GM12875 (cell line): ENCODE results near the gene SLIT3.

Experiments
- H3K4me3 ChIP-seq: one replicate; pipeline ENCODE4 v1.5.1; 2011; ENCODE audit warnings: low read depth, low read length, control low read depth
- CTCF ChIP-seq: IDR thresholded peaks from 2 replicates; pipeline ENCODE4 v1.5.1; 2011; ENCODE audit warnings: low read depth, mild to moderate bottlenecking, control low read depth, inconsistent platforms, low read length, moderate library complexity, borderline replicate concordance; ENCODE audit not compliant: insufficient read depth

SLIT3 gene

GRCh38 chr5:169024421-169024820, 276.5 kb downstream of the SLIT3 start:
- no peak for TF ChIP-seq CTCF

GRCh38 chr5:169022718-169023117, 278.2 kb downstream of the SLIT3 start:
- no peak overlapping the region for H3K4me3 ChIP-seq
- TF ChIP-seq CTCF, result no peak

More at GRCh38 chr5:169024421-169024820, 276.5 kb downstream of the SLIT3 start:
- H3K4me3 ChIP-seq, result no peak overlapping the region

GRCh38 chr5:169020102-169020501, 280.8 kb downstream of the SLIT3 start:
- H3K4me3 ChIP-seq, result no peak overlapping the region
- TF ChIP-seq CTCF, result no peak

- H3K4me3 ChIP-seq, result no peak overlapping the region
- no peak for TF ChIP-seq CTCF
These were observed 282.0 kb downstream of the SLIT3 start for GRCh38 chr5:169018925-169019324.

- TF ChIP-seq CTCF, result no peak
- H3K4me3 ChIP-seq, result no peak overlapping the region
These were observed 284.9 kb downstream of the SLIT3 start for GRCh38 chr5:169015991-169016390.

- no peak for TF ChIP-seq CTCF
- H3K4me3 ChIP-seq, result no peak overlapping the region
These were observed 287.1 kb downstream of the SLIT3 start for GRCh38 chr5:169013846-169014245.

GRCh38 chr5:169013208-169013728, 287.7 kb downstream of the SLIT3 start:
- no peak for TF ChIP-seq CTCF
- no peak overlapping the region for H3K4me3 ChIP-seq
